Measurements from ENCODE around the gene CLTA. TPM values are rescaled to one million over a fixed set of nuclear protein-coding genes. Genes with fewer than 3 reads are reported as not detected.

The CLTA gene
- total RNA-seq, 2 experiments from 2014 or later, result 150 to 171 TPM

DNA sequence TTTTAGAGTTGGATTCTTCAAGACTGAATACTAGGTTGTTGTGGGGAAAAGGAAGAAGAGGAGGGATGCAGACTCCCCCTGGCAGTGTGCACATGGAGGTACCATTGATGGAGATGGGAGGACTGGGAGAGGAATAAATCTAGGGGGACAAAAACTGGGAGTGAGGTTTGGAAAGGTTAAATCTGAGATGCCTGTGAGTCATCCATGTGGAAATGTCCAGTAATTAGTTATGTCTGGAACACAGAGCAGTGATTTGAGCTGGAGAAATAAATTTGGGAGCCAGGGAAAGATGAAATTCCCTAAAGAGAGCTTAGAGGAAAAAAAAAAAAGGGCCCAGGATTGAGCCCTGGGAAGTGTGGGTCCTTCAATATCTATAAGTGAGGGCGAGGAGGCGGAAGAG is 29.5 kb upstream of the CLTA start:
- Histone ChIP-seq H3K9me3 (ENCODE audit: low read length) (0 out of 2 replicates have a peak, but pooled peaks cover 4% of the 10 kb centered on the region), H3K9me2 (ENCODE audit: insufficient read depth, low read length) (no peaks in the 10 kb centered on the region), H3K4me3 (ENCODE audit: low read depth, low read length, poor library complexity, severe bottlenecking) (no peak overlapping the region), H3K79me2 (ENCODE audit: insufficient read depth, low read depth, low read length) (no peaks in the 10 kb centered on the region), H3K36me3 (ENCODE audit: insufficient read depth, low read length) (no peaks in the 10 kb centered on the region), H3K4me1 (ENCODE audit: insufficient read depth, low read length, poor library complexity, severe bottlenecking) (peaks cover 3% of the 10 kb centered on the region), H3K4me2 (ENCODE audit: low read length) (no peak overlapping the region), H4K20me1 (ENCODE audit: insufficient read depth, low read length) (no peaks in the 10 kb centered on the region), H3K27ac (ENCODE audit: low read depth, low read length, poor library complexity, severe bottlenecking) (no peak overlapping the region), H2AFZ (ENCODE audit: low read length) (no peak overlapping the region)
- ChIA-PET POLR2A (interaction anchor here (0.7 kb wide), 1 partner anchor 37 kb away, joined by 5 read pairs; no protein-coding TSS in a partner anchor), CTCF (ENCODE audit: unreplicated experiment) (no interaction called here)
- TF ChIP-seq EZH2phosphoT487 (IDR thresholded peaks at IDR 0.05; ENCODE audit: borderline replicate concordance, low read depth, low read length), result no peak
- TF ChIP-seq, protein P1, sequence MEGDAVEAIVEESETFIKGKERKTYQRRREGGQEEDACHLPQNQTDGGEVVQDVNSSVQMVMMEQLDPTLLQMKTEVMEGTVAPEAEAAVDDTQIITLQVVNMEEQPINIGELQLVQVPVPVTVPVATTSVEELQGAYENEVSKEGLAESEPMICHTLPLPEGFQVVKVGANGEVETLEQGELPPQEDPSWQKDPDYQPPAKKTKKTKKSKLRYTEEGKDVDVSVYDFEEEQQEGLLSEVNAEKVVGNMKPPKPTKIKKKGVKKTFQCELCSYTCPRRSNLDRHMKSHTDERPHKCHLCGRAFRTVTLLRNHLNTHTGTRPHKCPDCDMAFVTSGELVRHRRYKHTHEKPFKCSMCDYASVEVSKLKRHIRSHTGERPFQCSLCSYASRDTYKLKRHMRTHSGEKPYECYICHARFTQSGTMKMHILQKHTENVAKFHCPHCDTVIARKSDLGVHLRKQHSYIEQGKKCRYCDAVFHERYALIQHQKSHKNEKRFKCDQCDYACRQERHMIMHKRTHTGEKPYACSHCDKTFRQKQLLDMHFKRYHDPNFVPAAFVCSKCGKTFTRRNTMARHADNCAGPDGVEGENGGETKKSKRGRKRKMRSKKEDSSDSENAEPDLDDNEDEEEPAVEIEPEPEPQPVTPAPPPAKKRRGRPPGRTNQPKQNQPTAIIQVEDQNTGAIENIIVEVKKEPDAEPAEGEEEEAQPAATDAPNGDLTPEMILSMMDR (conservative IDR thresholded peaks at IDR 0.05; ENCODE audit: low read length), result no peak
- no peak for DNase-seq (ENCODE audit: low spot score)
- intact Hi-C loops (cut with micrococcal nuclease; ENCODE audit: unreplicated experiment), result loop anchor here (10.0 kb wide), 1 partner anchor 126 kb away; the partner anchor contains the start of gene RECK
- BruUV-seq (replicated peaks), result no TSS peak

DNA sequence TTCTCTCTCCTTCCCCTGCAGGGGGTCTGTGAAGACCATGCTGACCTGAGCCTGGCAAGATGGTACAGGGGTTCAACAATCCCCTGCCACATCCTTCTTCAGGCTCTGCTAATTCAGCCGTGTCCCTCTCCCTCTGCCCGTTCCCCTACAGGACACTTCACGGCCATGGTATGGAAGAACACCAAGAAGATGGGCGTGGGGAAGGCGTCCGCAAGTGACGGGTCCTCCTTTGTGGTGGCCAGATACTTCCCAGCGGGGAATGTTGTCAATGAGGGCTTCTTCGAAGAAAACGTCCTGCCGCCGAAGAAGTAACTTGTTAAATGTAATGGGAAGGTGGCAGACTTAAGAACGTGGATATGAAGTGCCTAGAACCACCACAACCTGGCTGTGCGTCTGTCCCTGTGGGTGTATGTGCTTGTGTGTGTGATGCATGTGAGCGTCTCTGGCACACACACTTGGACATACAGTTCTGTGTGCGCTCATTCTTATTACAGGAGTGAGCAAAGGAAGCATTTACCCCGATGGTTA is 28.4 kb upstream of the CLTA start:
- POLR2A ChIA-PET, result interaction anchor here (0.7 kb wide), 2 partner anchors 91 to 540 kb away, joined by 4 to 5 read pairs; no protein-coding TSS in a partner anchor
- BruUV-seq (replicated peaks), result no TSS peak
- DNase-seq (ENCODE audit: low spot score), result no peak

More for the DNA sequence above, 28.4 kb upstream of the CLTA start:
- no peak overlapping the region for H2AFZ ChIP-seq (ENCODE audit: low read length)
- no peaks in the 10 kb centered on the region for H4K20me1 ChIP-seq (ENCODE audit: insufficient read depth, low read length)
- H3K4me2 ChIP-seq (ENCODE audit: low read length), result no peak overlapping the region
- peaks cover 3% of the 10 kb centered on the region for H3K4me1 ChIP-seq (ENCODE audit: insufficient read depth, low read length, poor library complexity, severe bottlenecking)
- no peaks in the 10 kb centered on the region for H3K9me3 ChIP-seq (ENCODE audit: low read length)
- no peaks in the 10 kb centered on the region for H3K9me2 ChIP-seq (ENCODE audit: insufficient read depth, low read length)
- no peak overlapping the region for H3K27ac ChIP-seq (ENCODE audit: low read depth, low read length, poor library complexity, severe bottlenecking)
- no peaks in the 10 kb centered on the region for H3K79me2 ChIP-seq (ENCODE audit: insufficient read depth, low read depth, low read length)
- H3K4me3 ChIP-seq (ENCODE audit: low read depth, low read length, poor library complexity, severe bottlenecking), result no peak overlapping the region
- intact Hi-C loops (cut with micrococcal nuclease; ENCODE audit: unreplicated experiment), result loop anchor here (10.0 kb wide), 1 partner anchor 127 kb away; the partner anchor contains the start of gene RECK
- CTCF ChIA-PET (ENCODE audit: unreplicated experiment), result no interaction called here
- TF ChIP-seq EZH2phosphoT487 (IDR thresholded peaks at IDR 0.05; ENCODE audit: borderline replicate concordance, low read depth, low read length), result no peak
- TF ChIP-seq, protein P1 (conservative IDR thresholded peaks at IDR 0.05; ENCODE audit: low read length), result no peak
- no peaks in the 10 kb centered on the region for H3K36me3 ChIP-seq (ENCODE audit: insufficient read depth, low read length)
